Testis (tissue), 2 donors: ENCODE results near the gene TTC31.

Experiments
- CTCF ChIP-seq, 3 experiments: fragments of 450-650 bp in 2 of 3; fragments of 200-600 bp in 1 of 3; sonication (generic) in 1 of 3; IDR thresholded peaks; one replicate each; pipeline ENCODE4 v1.5.1; 2016 to 2019; ENCODE audit warnings: antibody characterized with exemption in 3 of 3, mild to moderate bottlenecking in 2 of 3, moderate library complexity in 1 of 3
- POLR2A ChIP-seq: fragments of 450-650 bp; IDR thresholded peaks from one replicate; pipeline ENCODE4 v1.6.1; 2017; ENCODE audit warnings: antibody characterized with exemption, mild to moderate bottlenecking, moderate library complexity

DNA sequence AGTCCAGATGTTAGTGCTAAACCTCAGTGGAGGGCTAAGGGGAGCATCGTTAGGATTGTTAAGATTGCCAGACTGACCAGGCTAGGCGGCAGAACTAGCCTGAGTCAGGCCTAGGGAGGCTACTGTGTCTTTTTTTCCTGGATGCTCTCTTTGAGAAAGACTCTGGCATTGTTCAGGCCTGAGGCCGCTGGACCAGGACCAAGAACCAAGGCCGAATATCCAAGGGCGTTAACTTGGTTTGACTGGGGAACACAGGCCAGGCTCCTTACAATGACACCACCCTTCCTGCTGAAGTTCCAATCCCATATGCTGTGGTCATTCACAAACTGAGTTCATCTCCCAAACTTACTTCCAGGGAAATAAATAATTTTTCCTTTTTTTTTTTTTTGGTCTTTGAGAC lies 57.4 kb downstream of the TTC31 start:
- no peak for TF ChIP-seq CTCF (IDR thresholded peaks at IDR 0.05)
- TF ChIP-seq POLR2A, result no peak
